ENCODE data around the gene TEX19. TPM values are rescaled to one million over a fixed set of nuclear protein-coding genes. Genes with fewer than 3 reads are reported as not detected.
"Not testable (repeated sequence)": the region's sequence is repeated elsewhere in the genome, so short reads cannot be mapped to it uniquely, and the experiment has no call there.

TEX19 gene
- total RNA-seq, 1 experiment from 2014 or later, result not detected

DNA sequence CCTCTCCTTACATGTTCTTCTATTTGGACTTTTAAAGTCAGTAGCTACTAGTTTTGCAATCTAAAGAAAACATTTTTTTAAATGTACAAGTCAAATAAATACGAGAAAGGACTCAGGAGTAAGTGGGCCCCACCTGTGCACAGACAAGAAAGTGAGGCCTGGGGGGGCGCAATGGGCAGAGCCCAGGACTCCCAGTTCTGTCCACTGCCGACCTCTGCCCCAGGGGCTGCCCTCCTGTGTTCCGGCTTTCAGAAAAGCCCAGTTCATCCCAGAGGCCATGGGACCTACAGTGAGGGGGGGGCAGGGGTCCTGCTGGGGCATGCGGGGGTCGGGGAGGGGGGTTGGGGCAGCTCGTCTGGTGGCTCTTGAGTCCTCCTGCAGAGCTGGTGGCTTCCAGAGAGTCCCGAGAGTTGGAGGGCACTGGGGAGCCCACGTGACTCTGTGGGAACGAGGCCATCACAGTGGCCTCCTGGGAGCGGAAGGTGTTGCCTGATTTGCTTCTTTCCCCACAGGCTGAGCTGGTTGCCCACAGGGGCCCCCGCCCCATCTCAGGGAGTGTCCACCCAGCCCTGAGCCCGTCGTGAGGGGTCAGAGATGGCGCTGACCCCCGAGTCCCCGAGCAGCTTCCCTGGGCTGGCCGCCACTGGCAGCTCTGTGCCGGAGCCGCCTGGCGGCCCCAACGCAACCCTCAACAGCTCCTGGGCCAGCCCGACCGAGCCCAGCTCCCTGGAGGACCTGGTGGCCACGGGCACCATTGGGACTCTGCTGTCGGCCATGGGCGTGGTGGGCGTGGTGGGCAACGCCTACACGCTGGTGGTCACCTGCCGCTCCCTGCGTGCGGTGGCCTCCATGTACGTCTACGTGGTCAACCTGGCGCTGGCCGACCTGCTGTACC, 14.9 kb downstream of the TEX19 start:
- Mint-ChIP-seq H3K27me3 (ENCODE audit: unreplicated experiment) (peaks cover 37% of the 10 kb centered on the region), H3K4me3 (ENCODE audit: low read depth, unreplicated experiment) (no peak overlapping the region), H3K4me1 (ENCODE audit: low read depth, unreplicated experiment) (no peaks in the 10 kb centered on the region), H3K27ac (ENCODE audit: unreplicated experiment) (no peak overlapping the region), H3K36me3 (ENCODE audit: insufficient read depth, unreplicated experiment) (no peaks in the 10 kb centered on the region), H3K9me3 (ENCODE audit: low read depth, unreplicated experiment) (no peaks in the 10 kb centered on the region)
- CTCF ChIA-PET, result no interaction called here
- intact Hi-C loops (cut with micrococcal nuclease; ENCODE audit: unreplicated experiment), result no loop called here
- DNase-seq, result no peak
- BruUV-seq (replicated peaks), result no TSS peak
- TF ChIP-seq, protein P1, sequence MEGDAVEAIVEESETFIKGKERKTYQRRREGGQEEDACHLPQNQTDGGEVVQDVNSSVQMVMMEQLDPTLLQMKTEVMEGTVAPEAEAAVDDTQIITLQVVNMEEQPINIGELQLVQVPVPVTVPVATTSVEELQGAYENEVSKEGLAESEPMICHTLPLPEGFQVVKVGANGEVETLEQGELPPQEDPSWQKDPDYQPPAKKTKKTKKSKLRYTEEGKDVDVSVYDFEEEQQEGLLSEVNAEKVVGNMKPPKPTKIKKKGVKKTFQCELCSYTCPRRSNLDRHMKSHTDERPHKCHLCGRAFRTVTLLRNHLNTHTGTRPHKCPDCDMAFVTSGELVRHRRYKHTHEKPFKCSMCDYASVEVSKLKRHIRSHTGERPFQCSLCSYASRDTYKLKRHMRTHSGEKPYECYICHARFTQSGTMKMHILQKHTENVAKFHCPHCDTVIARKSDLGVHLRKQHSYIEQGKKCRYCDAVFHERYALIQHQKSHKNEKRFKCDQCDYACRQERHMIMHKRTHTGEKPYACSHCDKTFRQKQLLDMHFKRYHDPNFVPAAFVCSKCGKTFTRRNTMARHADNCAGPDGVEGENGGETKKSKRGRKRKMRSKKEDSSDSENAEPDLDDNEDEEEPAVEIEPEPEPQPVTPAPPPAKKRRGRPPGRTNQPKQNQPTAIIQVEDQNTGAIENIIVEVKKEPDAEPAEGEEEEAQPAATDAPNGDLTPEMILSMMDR (IDR thresholded peaks at IDR 0.05; ENCODE audit: unreplicated experiment), result no peak

DNA sequence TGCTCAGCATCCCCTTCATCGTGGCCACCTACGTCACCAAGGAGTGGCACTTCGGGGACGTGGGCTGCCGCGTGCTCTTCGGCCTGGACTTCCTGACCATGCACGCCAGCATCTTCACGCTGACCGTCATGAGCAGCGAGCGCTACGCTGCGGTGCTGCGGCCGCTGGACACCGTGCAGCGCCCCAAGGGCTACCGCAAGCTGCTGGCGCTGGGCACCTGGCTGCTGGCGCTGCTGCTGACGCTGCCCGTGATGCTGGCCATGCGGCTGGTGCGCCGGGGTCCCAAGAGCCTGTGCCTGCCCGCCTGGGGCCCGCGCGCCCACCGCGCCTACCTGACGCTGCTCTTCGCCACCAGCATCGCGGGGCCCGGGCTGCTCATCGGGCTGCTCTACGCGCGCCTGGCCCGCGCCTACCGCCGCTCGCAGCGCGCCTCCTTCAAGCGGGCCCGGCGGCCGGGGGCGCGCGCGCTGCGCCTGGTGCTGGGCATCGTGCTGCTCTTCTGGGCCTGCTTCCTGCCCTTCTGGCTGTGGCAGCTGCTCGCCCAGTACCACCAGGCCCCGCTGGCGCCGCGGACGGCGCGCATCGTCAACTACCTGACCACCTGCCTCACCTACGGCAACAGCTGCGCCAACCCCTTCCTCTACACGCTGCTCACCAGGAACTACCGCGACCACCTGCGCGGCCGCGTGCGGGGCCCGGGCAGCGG, 15.7 kb downstream of the TEX19 start:
- Mint-ChIP-seq H3K9me3 (ENCODE audit: low read depth, unreplicated experiment) (no peaks in the 10 kb centered on the region), H3K4me3 (ENCODE audit: low read depth, unreplicated experiment) (no peak overlapping the region), H3K27ac (ENCODE audit: unreplicated experiment) (no peak overlapping the region), H3K27me3 (ENCODE audit: unreplicated experiment) (peaks cover 45% of the 10 kb centered on the region), H3K4me1 (ENCODE audit: low read depth, unreplicated experiment) (no peaks in the 10 kb centered on the region), H3K36me3 (ENCODE audit: insufficient read depth, unreplicated experiment) (no peaks in the 10 kb centered on the region)
- BruUV-seq (replicated peaks), result no TSS peak
- TF ChIP-seq, protein P1 (IDR thresholded peaks at IDR 0.05; ENCODE audit: unreplicated experiment), result no peak
- CTCF ChIA-PET, result no interaction called here
- DNase-seq, result no peak
- intact Hi-C loops (cut with micrococcal nuclease; ENCODE audit: unreplicated experiment), result no loop called here

DNA sequence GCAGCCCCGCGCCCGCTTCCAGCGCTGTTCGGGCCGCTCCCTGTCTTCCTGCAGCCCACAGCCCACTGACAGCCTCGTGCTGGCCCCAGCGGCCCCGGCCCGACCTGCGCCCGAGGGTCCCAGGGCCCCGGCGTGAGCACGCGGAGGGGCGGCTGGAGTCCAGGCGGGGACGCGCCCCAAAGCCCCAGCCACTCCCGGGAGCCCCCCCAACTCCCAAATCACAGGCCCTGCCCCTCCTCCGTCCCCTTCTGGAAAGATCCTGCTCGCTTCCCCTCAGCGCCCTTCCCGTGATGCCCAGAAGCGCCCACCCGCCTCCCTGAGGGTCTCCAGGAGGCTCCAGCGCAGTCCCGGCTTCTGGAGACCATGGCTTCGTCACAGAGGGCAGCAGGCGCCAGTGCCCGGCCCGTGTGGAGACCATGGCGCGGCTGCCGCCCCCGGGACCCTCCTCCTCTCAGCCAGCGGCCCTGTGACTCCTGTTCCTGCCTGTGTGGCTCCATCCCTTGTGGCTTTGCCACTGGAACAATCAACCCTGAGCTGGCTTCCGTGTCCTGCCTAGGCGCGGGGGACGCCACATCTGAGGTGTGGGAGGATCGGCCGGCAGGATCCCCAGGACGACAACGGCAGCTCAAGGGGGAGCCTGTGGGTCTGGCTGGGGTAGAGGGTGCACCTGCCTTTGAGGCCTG, 16.5 kb downstream of the TEX19 start:
- H3K4me1 Mint-ChIP-seq (ENCODE audit: low read depth, unreplicated experiment), result no peaks in the 10 kb centered on the region
- H3K27me3 Mint-ChIP-seq (ENCODE audit: unreplicated experiment), result peaks cover 48% of the 10 kb centered on the region
- no peaks in the 10 kb centered on the region for H3K9me3 Mint-ChIP-seq (ENCODE audit: low read depth, unreplicated experiment)
- H3K36me3 Mint-ChIP-seq (ENCODE audit: insufficient read depth, unreplicated experiment), result no peaks in the 10 kb centered on the region
- no peak for DNase-seq
- BruUV-seq (replicated peaks), result no TSS peak
- H3K4me3 Mint-ChIP-seq (ENCODE audit: low read depth, unreplicated experiment), result no peak overlapping the region
- no peak overlapping the region for H3K27ac Mint-ChIP-seq (ENCODE audit: unreplicated experiment)
- TF ChIP-seq, protein P1 (IDR thresholded peaks at IDR 0.05; ENCODE audit: unreplicated experiment), result no peak
- intact Hi-C loops (cut with micrococcal nuclease; ENCODE audit: unreplicated experiment), result no loop called here
- CTCF ChIA-PET, result no interaction called here

DNA sequence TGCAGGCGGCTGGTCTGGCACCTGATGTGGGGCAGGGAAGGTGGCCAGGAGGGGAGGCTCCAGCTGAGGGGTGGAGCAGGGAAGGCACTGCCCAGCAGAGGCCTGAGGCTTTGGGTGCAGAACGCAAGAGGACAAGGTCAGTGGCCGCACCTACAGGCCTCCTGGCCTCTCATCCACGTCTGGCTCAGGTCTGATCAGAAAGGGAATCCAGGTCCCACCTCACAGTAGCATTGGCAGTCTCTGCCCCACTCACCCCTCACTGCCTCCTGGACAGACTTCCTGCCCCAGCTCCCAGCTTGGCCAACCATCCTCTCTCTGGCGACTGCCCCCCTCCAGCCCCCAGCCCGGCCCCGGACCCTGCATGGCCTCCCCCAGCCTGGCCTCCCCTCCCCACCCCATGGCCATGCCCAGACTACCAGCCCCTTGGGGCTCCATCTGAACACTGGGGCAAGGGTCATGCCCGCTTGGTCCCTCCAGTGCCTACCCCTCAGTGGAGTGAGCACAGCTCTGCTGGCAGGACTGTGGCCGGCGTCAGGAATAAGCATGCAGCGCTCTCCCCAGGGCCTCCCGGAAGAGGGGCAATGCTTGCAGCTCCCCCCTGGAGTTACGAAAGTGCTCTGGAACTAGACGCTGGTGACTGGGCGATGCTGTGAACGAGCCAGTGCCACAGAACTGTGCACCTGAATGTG, 17.1 kb downstream of the TEX19 start:
- no peaks in the 10 kb centered on the region for H3K9me3 Mint-ChIP-seq (ENCODE audit: low read depth, unreplicated experiment)
- CTCF ChIA-PET, result no interaction called here

DNA sequence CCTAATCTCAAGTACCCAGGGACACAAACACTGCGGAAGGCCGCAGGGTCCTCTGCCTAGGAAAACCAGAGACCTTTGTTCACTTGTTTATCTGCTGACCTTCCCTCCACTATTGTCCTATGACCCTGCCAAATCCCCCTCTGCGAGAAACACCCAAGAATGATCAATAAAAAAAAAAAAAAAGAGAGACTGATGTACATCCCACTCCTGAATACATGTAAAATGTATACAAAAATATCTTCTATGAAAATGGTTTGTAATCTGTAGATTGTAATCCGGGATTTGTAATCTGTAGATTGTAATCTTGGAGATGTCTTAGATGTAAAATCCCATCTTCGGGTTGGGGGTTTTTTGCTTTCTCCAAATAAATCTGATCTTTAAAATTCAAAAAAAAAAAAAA, 18.2 kb downstream of the TEX19 start:
- CTCF ChIA-PET, result interaction anchor here (1.2 kb wide), 1 partner anchor 27 kb away, joined by 4 read pairs; no protein-coding TSS in a partner anchor

More for the DNA sequence above, 17.1 kb downstream of the TEX19 start:
- TF ChIP-seq, protein P1 (IDR thresholded peaks at IDR 0.05; ENCODE audit: unreplicated experiment), result no peak
- BruUV-seq (replicated peaks), result no TSS peak
- Mint-ChIP-seq H3K4me3 (ENCODE audit: low read depth, unreplicated experiment) (no peak overlapping the region), H3K36me3 (ENCODE audit: insufficient read depth, unreplicated experiment) (no peaks in the 10 kb centered on the region), H3K4me1 (ENCODE audit: low read depth, unreplicated experiment) (peaks cover under 1% of the 10 kb centered on the region), H3K27me3 (ENCODE audit: unreplicated experiment) (peaks cover 48% of the 10 kb centered on the region), H3K27ac (ENCODE audit: unreplicated experiment) (no peak overlapping the region)
- intact Hi-C loops (cut with micrococcal nuclease; ENCODE audit: unreplicated experiment), result no loop called here
- no peak for DNase-seq

More for the DNA sequence above, 18.2 kb downstream of the TEX19 start:
- H3K36me3 Mint-ChIP-seq (ENCODE audit: insufficient read depth, unreplicated experiment); H3K4me3 Mint-ChIP-seq (ENCODE audit: low read depth, unreplicated experiment); H3K9me3 Mint-ChIP-seq (ENCODE audit: low read depth, unreplicated experiment); H3K4me1 Mint-ChIP-seq (ENCODE audit: low read depth, unreplicated experiment); BruUV-seq (replicated peaks); H3K27ac Mint-ChIP-seq (ENCODE audit: unreplicated experiment); DNase-seq; intact Hi-C loops (cut with micrococcal nuclease; ENCODE audit: unreplicated experiment): not testable (repeated sequence)
- H3K27me3 Mint-ChIP-seq (ENCODE audit: unreplicated experiment), result peaks cover 51% of the 10 kb centered on the region

Measured in Calu3 (cell line).